K562 (cell line): ENCODE measurements around the gene MORF4L1. TPM values are rescaled to one million over a fixed set of nuclear protein-coding genes. Genes with fewer than 3 reads are reported as not detected.
A peak's percentile ranks its signal among the peaks of the same experiment; 100 is the strongest.

Experiments
- BMI1 ChIP-seq: fragments of 150-350 bp; IDR thresholded peaks from 2 replicates; pipeline ENCODE4 v1.6.1; 2014; ENCODE audit warnings: low read length
- BRCA1 ChIP-seq, 2 experiments: fragments of 450-650 bp in 1 of 2; sonication (generic) in 1 of 2; formaldehyde crosslinking in 1 of 2; IDR thresholded peaks; 2 replicates each; pipeline versions ENCODE4 v1.5.0 to v1.6.1; 2017 to 2020; ENCODE audit warnings: mild to moderate bottlenecking in 1 of 2, missing genetic modification reagents in 1 of 2
- CBX8 ChIP-seq: fragments of 200-600 bp; sonication (generic); IDR thresholded peaks from 2 replicates; pipeline ENCODE4 v1.6.1; 2012; ENCODE audit warnings: borderline replicate concordance, mixed run types, low read depth, mild to moderate bottlenecking, moderate library complexity, mixed read lengths, low read length, control low read depth, inconsistent platforms; ENCODE audit not compliant: poor library complexity, severe bottlenecking; ENCODE audit errors: extremely low read depth
- CCAR2 ChIP-seq: fragments of 200-400 bp; formaldehyde crosslinking; IDR thresholded peaks from 2 replicates; pipeline ENCODE4 v1.6.1; 2017; ENCODE audit warnings: mild to moderate bottlenecking, low read depth, low read length
- ELK1 ChIP-seq: sonication (generic); formaldehyde crosslinking; IDR thresholded peaks from 2 replicates; pipeline ENCODE4 v1.8.1; 2022; ENCODE audit warnings: missing genetic modification reagents
- FOS ChIP-seq: IDR thresholded peaks from 3 replicates; pipeline ENCODE4 v1.6.1; 2011; ENCODE audit not compliant: insufficient read length; ENCODE audit errors: extremely low read depth
- FOXK1 ChIP-seq: sonication (generic); formaldehyde crosslinking; IDR thresholded peaks from 2 replicates; pipeline ENCODE4 v1.8.0; 2022; ENCODE audit warnings: missing genetic modification reagents, mild to moderate bottlenecking, borderline replicate concordance
- HMG20A ChIP-seq: fragments of 450-650 bp; formaldehyde crosslinking; conservative IDR thresholded peaks from 2 replicates; pipeline ENCODE4 v1.4.0; 2020; ENCODE audit warnings: mild to moderate bottlenecking, mixed read lengths
- HNRNPL ChIP-seq: fragments of 200-400 bp; formaldehyde crosslinking; IDR thresholded peaks from 2 replicates; pipeline ENCODE4 v1.6.1; 2017; ENCODE audit warnings: low read depth, mild to moderate bottlenecking, low read length
- IRF1 ChIP-seq: sonication (generic); formaldehyde crosslinking; IDR thresholded peaks from 2 replicates; pipeline ENCODE4 v1.8.0; 2022; ENCODE audit warnings: missing genetic modification reagents, mild to moderate bottlenecking, borderline replicate concordance
- MEF2A ChIP-seq: IDR thresholded peaks from 2 replicates; pipeline ENCODE4 v1.6.1; 2011; ENCODE audit warnings: low read depth, mild to moderate bottlenecking, low read length, moderate library complexity; ENCODE audit not compliant: control insufficient read depth
- NCOA4 ChIP-seq: fragments of 450-650 bp; IDR thresholded peaks from 2 replicates; pipeline ENCODE4 v1.6.1; 2018; ENCODE audit warnings: mild to moderate bottlenecking; ENCODE audit not compliant: partially characterized antibody
- NR1H2 ChIP-seq: sonication (generic); formaldehyde crosslinking; IDR thresholded peaks from 2 replicates; pipeline ENCODE4 v1.4.0; 2020; ENCODE audit warnings: mild to moderate bottlenecking, missing genetic modification reagents
- PYGO2 ChIP-seq: fragments of 450-650 bp; IDR thresholded peaks from 2 replicates; pipeline ENCODE4 v1.6.1; 2016; ENCODE audit warnings: mild to moderate bottlenecking, missing genetic modification characterization, moderate library complexity, missing compliant biosample characterization
- SNAPC5 ChIP-seq: fragments of 250-450 bp; sonication (Bioruptor Pico); IDR thresholded peaks from 2 replicates; pipeline ENCODE4 v1.8.0; 2021; ENCODE audit warnings: moderate library complexity, mild to moderate bottlenecking, inconsistent platforms
- SP1 ChIP-seq: sonication (generic); formaldehyde crosslinking; IDR thresholded peaks from 2 replicates; pipeline ENCODE4 v1.8.1; 2022; ENCODE audit warnings: mild to moderate bottlenecking, missing genetic modification reagents
- SREBF1 ChIP-seq: fragments of 150-350 bp; IDR thresholded peaks from 2 replicates; pipeline ENCODE4 v1.6.1; 2014; ENCODE audit warnings: antibody characterized with exemption, low read depth, low read length, borderline replicate concordance
- TRIM28 ChIP-seq: fragments of 450-650 bp; IDR thresholded peaks from 2 replicates; pipeline ENCODE4 v1.6.1; 2017
- ZNF24 ChIP-seq: fragments of 450-650 bp; IDR thresholded peaks from 2 replicates; pipeline ENCODE4 v1.6.1; 2016
- ZNF277 ChIP-seq: fragments of 250-450 bp; sonication (Bioruptor Pico); IDR thresholded peaks from 2 replicates; pipeline ENCODE4 v1.8.0; 2022; ENCODE audit warnings: inconsistent platforms, mild to moderate bottlenecking, moderate library complexity, borderline replicate concordance
- ZNF316 ChIP-seq: fragments of 450-650 bp; IDR thresholded peaks from 2 replicates; pipeline ENCODE4 v1.6.1; 2016
- ZNF584 ChIP-seq: fragments of 200-800 bp; sonication (Bioruptor generic); IDR thresholded peaks from 2 replicates; pipeline ENCODE4 v1.6.1; 2016; ENCODE audit warnings: low read depth, mild to moderate bottlenecking, missing genetic modification characterization, missing compliant biosample characterization
- ZNF830 ChIP-seq: fragments of 250-450 bp; sonication (Bioruptor Pico); IDR thresholded peaks from 2 replicates; pipeline ENCODE4 v1.5.0; 2021; ENCODE audit warnings: mild to moderate bottlenecking
- polyA plus RNA-seq, 8 experiments: library from polyadenylated mRNA; depleted of rRNA in 4 of 8; stranded (reverse) in 5 of 8; unstranded in 3 of 8; fragments of >200 nt; fragmentation: Nextera tagmentation in 2 of 8; fragmentation: Illumina TruSeq in 1 of 8; extraction: Ambion mirVana in 2 of 8; extraction: Trizol in 1 of 8; gene quantifications; 2 replicates each; pipeline versions ENCODE4 v1.2.1 to v1.2.3, GENCODE V29; 2011 to 2014; ENCODE audit warnings: inconsistent platforms in 1 of 8, missing spikeins in 1 of 8
- total RNA-seq, 7 experiments: library from RNA; depleted of rRNA in 6 of 7; stranded (reverse); fragments of >200 nt in 6 of 7; fragmentation: Illumina TruSeq in 2 of 7; extraction: Trizol in 2 of 7; gene quantifications; 2 replicates each; pipeline versions ENCODE4 v1.2.1 to v1.2.3, GENCODE V29; 2011 to 2021; ENCODE audit warnings: low replicate concordance in 1 of 7
- TF ChIP-seq, protein P1 (sequence below): fragments of 450-650 bp; IDR thresholded peaks from 2 replicates; pipeline ENCODE4 v1.6.1; 2018; ENCODE audit warnings: mild to moderate bottlenecking, low read depth; ENCODE audit not compliant: partially characterized antibody

The MORF4L1 gene
- total and polyA plus RNA-seq, 9 of the 15 experiments (the other 6 are each of a cell fraction or from before 2014, with no cell fraction given) = 127 to 615 (median 281) TPM

GRCh38 chr15:78872972-78873792 is 492 bp downstream of the MORF4L1 start (continued):
- TF ChIP-seq, protein P1, sequence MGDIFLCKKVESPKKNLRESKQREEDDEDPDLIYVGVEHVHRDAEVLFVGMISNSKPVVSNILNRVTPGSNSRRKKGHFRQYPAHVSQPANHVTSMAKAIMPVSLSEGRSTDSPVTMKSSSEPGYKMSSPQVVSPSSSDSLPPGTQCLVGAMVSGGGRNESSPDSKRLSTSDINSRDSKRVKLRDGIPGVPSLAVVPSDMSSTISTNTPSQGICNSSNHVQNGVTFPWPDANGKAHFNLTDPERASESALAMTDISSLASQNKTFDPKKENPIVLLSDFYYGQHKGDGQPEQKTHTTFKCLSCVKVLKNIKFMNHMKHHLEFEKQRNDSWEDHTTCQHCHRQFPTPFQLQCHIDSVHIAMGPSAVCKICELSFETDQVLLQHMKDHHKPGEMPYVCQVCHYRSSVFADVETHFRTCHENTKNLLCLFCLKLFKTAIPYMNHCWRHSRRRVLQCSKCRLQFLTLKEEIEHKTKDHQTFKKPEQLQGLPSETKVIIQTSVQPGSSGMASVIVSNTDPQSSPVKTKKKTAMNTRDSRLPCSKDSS = no peak
- TF ChIP-seq HNRNPL (no peak), ELK1 (CRISPR knock-in tag) (no peak), FOS (no peak), SNAPC5 (CRISPR knock-in tag) (no peak), BRCA1 (IDR thresholded peaks at IDR 0.05) (no peak), BRCA1 (CRISPR knock-in tag; IDR thresholded peaks at IDR 0.05) (no peak), CCAR2 (no peak), TRIM28 (no peak), SP1 (0 out of 2 replicates have a peak, but pooled peaks have one; percentile 32), HMG20A (CRISPR knock-in tag) (no peak), ZNF584 (CRISPR knock-in tag) (no peak), ZNF316 (peak; percentile 68; the same call in 1 of the 2 replicates), ZNF830 (no peak), ZNF277 (CRISPR knock-in tag) (no peak), NR1H2 (CRISPR knock-in tag) (no peak), CBX8 (no peak), MEF2A (no peak), ZNF24 (no peak), FOXK1 (CRISPR knock-in tag) (no peak; the same call in 1 of the 2 replicates), IRF1 (no peak), SREBF1 (no peak), BMI1 (no peak), PYGO2 (tag) (no peak), NCOA4 (no peak)
